Mesodermal cell (in vitro differentiated cells): ENCODE data around the gene RBM19.

ENCODE experiments used
- H3K27ac ChIP-seq: 2 replicates; pipeline ENCODE4 v1.7.0; 2013; ENCODE audit warnings: mild to moderate bottlenecking, low read depth, low read length, moderate library complexity; ENCODE audit not compliant: severe bottlenecking
- H3K36me3 ChIP-seq: 2 replicates; pipeline ENCODE4 v1.7.1; 2013; ENCODE audit warnings: mild to moderate bottlenecking, low read length, moderate library complexity; ENCODE audit not compliant: control insufficient read depth, insufficient read depth
- H3K4me1 ChIP-seq: one replicate; pipeline ENCODE4 v1.7.1; 2013; ENCODE audit warnings: mild to moderate bottlenecking, low read length; ENCODE audit not compliant: insufficient read depth, control insufficient read depth, poor library complexity, severe bottlenecking
- H3K4me3 ChIP-seq: 2 replicates; pipeline ENCODE4 v1.7.0; 2013; ENCODE audit warnings: low read length, control low read depth, mild to moderate bottlenecking; ENCODE audit not compliant: insufficient read depth, poor library complexity, severe bottlenecking; ENCODE audit errors: extremely low read depth
- H3K9me3 ChIP-seq: 2 replicates; pipeline ENCODE4 v1.7.1; 2013; ENCODE audit warnings: mild to moderate bottlenecking, low read length, moderate library complexity; ENCODE audit not compliant: control insufficient read depth
- WGBS, 2 experiments: methylation state at CpG; one replicate each; pipeline ENCODE4 v1.1.5; 2013; ENCODE audit warnings: missing lambda C conversion rate in 2 of 2; ENCODE audit not compliant: insufficient coverage in 2 of 2; 5-methylcytosine and 5-hydroxymethylcytosine counted together

RBM19 gene

DNA sequence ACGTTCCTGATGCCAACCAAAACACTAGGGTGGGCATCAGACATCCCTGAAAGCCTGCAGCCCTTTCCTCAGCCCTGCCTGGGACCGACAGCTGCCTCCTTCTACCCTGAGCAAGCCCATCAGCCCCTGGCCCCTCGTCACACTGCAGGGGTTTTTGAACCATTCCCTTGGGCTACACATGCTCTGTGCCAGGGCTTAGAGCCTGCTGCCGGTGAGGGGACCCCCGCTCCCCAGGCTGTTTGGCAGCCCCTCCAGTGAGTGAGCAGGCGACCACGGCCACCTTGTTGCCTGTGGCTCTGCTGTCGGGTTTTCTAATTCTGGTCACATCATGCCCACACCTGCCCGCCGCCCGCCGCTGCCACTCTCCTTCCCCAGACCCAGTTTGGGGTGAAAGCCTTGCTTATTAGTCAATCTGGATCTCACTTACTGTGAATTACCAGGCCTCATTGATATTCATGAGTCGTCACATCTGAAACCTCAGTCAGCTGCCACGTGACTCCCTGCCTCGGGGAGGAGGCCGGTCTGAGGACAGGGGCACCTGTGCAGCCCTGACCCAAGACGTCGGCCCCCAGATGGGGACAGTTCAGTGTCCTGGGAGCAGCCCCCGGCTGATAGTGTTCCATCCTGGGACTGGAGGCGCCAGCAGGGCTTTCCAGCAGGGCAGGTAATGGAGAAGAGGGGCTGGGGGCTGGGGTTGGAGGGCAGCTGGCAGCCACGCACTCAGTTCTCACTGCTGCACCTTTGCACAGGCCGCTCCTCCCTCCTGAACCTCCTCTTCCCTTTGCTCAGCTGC, 163.0 kb downstream of the RBM19 start:
- Histone ChIP-seq H3K9me3 (peaks cover 4% of the 10 kb centered on the region), H3K27ac (no peak overlapping the region), H3K36me3 (no peaks in the 10 kb centered on the region), H3K4me1 (no peaks in the 10 kb centered on the region), H3K4me3 (no peak overlapping the region)
- WGBS, 2 experiments: 80 to 81% methylated on average over 20 to 22 of the region's 22 CpGs

GRCh38 chr12:113802000-113802749, 163.9 kb downstream of the RBM19 start:
- Histone ChIP-seq H3K9me3 (peaks cover 4% of the 10 kb centered on the region), H3K27ac (no peak overlapping the region), H3K4me3 (no peak overlapping the region), H3K4me1 (no peaks in the 10 kb centered on the region), H3K36me3 (no peaks in the 10 kb centered on the region)
- 94% methylated on average over 15 to 17 of the region's 17 CpGs for WGBS, 2 experiments

DNA sequence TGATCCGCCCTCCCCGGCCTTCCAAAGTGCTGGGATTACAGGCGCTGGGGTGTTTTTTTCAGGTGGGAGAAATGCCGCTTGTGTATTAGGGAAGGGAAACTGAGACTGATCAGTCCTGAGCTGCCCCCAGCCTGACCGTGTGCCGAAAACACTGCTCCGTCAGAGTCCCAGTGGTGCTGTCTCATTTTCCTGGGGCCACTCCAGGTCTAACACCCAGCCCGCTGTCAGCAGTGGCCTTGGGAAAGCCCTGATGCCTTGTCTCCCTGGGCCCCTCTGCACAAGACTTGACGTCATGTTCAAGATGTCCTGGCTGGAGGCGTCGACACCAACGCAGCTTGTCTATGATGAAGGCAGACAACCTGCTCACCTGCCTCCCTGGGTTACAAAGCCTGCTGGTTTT, 165.9 kb downstream of the RBM19 start:
- Histone ChIP-seq H3K27ac (no peak overlapping the region), H3K36me3 (no peaks in the 10 kb centered on the region), H3K9me3 (no peaks in the 10 kb centered on the region), H3K4me3 (no peak overlapping the region), H3K4me1 (peaks cover 10% of the 10 kb centered on the region)
- 89 to 92% methylated on average over 10 to 12 of the region's 12 CpGs for WGBS, 2 experiments

DNA sequence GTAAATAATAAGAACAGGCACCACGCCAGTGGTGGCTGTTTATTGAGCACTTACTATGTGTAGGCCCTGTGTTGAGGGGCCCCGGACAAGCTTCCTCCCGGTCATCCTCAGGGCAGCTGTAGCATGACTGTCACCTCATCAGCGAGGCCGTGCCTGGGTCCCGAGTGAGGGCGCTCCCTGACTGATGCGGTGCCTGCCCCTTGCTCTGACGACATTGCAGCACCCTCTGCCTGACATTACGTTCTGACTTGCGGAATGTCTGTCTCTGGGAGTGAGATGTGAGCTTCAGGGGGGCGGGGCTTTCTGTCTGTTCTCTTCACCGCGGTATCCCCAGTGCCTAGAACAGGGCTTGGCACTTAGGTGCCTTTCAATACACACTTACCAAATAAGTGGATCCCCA, 167.6 kb downstream of the RBM19 start:
- 77% methylated on average over 14 of the region's 14 CpGs for WGBS, 2 experiments
- Histone ChIP-seq H3K36me3 (no peaks in the 10 kb centered on the region), H3K9me3 (no peaks in the 10 kb centered on the region), H3K27ac (no peak overlapping the region), H3K4me3 (no peak overlapping the region), H3K4me1 (peaks cover 11% of the 10 kb centered on the region)

DNA sequence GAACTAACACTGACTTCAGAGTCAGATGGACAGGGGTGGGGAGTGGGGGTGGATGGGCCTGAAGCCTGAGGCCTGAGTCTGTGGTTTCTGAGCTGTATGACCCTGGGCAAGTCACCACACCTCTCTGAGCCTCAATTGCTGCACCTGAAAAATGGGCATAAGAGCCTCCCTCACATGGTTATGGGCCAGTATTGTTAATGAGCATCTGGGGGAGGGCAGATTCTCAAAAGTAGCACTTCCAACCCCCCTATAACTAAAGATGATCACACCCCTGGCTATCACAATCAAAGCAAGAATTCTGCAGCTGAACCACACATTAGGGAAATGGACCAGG, 168.6 kb downstream of the RBM19 start:
- Histone ChIP-seq H3K27ac (no peak overlapping the region), H3K4me3 (no peak overlapping the region), H3K4me1 (peaks cover 11% of the 10 kb centered on the region), H3K9me3 (no peaks in the 10 kb centered on the region), H3K36me3 (no peaks in the 10 kb centered on the region)

GRCh38 chr12:113796852-113797534, 169.1 kb downstream of the RBM19 start:
- Histone ChIP-seq H3K4me1 (peaks cover 11% of the 10 kb centered on the region), H3K4me3 (no peak overlapping the region), H3K27ac (no peak overlapping the region), H3K36me3 (no peaks in the 10 kb centered on the region), H3K9me3 (no peaks in the 10 kb centered on the region)
- WGBS, 2 experiments: 75 to 85% methylated on average over 11 to 12 of the region's 14 CpGs

DNA sequence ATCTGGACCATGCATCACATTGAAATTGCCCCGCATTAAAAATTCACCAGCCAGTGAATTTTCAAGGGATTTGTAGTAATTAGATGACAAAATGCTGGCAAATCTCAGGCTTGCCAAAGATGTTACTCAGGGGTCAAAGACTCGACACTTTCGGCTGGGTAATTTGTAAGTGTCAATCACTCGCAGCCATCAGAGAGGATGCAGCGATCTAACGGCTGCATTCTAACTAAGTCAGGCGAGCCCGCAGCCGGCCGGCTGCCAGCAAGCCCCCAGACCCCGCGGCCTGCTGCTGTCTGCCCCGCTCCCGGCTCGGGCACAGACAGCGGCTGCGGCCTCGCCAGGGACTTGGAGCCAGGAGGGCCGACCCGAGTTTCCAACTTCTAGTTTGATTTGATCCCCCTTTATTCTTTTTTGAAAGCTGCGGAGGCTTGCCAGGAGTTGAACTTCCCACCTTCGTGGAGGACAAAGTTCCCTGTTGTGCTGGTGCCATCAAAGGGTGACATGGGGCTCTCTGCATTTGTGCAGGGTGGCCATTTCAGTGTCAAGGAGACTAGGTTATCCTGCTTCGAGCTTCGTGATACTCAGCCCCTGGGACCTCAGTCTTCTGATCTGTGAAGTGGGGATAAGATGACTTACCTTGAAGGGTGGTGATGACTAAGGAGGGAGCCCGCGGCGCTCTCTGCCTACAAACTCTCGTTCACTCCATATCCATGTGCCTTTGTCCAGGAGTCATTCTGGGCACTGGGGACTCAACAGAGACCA, 169.9 kb downstream of the RBM19 start:
- H3K36me3 ChIP-seq: no peaks in the 10 kb centered on the region
- no peaks in the 10 kb centered on the region for H3K9me3 ChIP-seq
- H3K27ac ChIP-seq: no peak overlapping the region
- peaks cover 11% of the 10 kb centered on the region for H3K4me1 ChIP-seq
- no peak overlapping the region for H3K4me3 ChIP-seq
- 68 to 69% methylated on average over 23 to 25 of the region's 28 CpGs for WGBS, 2 experiments

GRCh38 chr12:113795445-113795844, 170.7 kb downstream of the RBM19 start:
- no peak overlapping the region for H3K4me3 ChIP-seq
- peaks cover 11% of the 10 kb centered on the region for H3K4me1 ChIP-seq
- WGBS, 2 experiments: 82 to 87% methylated on average over 7 to 8 of the region's 10 CpGs
- no peak overlapping the region for H3K27ac ChIP-seq
- no peaks in the 10 kb centered on the region for H3K36me3 ChIP-seq
- H3K9me3 ChIP-seq: no peaks in the 10 kb centered on the region

- no peak overlapping the region for H3K4me3 ChIP-seq
- no peaks in the 10 kb centered on the region for H3K36me3 ChIP-seq
- 80% methylated on average over 6 of the region's 17 CpGs for WGBS, 2 experiments
- peaks cover 11% of the 10 kb centered on the region for H3K4me1 ChIP-seq
- H3K9me3 ChIP-seq: no peaks in the 10 kb centered on the region
- H3K27ac ChIP-seq: no peak overlapping the region
Measured at GRCh38 chr12:113794774-113795173, 171.4 kb downstream of the RBM19 start.

DNA sequence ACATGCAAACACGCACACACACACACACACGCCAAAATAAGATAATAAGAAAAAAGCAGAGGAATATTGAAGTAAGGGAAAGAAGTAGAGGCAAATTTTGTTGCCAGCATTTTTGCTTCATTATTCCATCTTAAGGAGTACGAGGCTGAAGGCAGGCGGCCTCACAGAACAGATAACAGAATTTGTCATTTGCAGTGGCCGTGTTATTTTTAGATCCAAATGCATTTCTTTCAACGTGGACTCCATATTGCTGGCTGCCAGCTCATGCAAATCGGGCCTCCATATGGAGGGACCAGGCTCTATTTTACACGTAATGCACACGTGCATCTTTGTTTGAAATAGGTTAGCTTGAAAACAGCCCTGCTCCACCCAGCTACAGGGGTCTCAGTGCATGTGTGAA, 172.9 kb downstream of the RBM19 start:
- Histone ChIP-seq H3K27ac (no peak overlapping the region), H3K9me3 (no peaks in the 10 kb centered on the region), H3K36me3 (no peaks in the 10 kb centered on the region), H3K4me1 (peaks cover 11% of the 10 kb centered on the region), H3K4me3 (no peak overlapping the region)
- WGBS, 2 experiments: 85 to 90% methylated on average over 6 of the region's 9 CpGs
